Endometrium (tissue), 2 donors: ENCODE results near the gene ATP10B.
"Not testable (repeated sequence)": the region's sequence is repeated elsewhere in the genome, so short reads cannot be mapped to it uniquely, and the experiment has no call there.

Experiments
- FAIRE-seq: peaks from 2 replicates; lab custom pipeline; 2012; peaks lifted over from hg19 to GRCh38; lab: Jason Lieb, UNC
- donor health status: control.
- donor health status: control.

Gene ATP10B

GRCh38 chr5:160757194-160757593, 94.8 kb downstream of the ATP10B start:
- no peak for FAIRE-seq

- FAIRE-seq: no peak
These were observed 100.9 kb downstream of the ATP10B start for GRCh38 chr5:160750938-160751657.

- no peak for FAIRE-seq
These were observed 102.3 kb downstream of the ATP10B start for GRCh38 chr5:160749682-160750081.

- FAIRE-seq: no peak
These were observed 103.0 kb downstream of the ATP10B start for GRCh38 chr5:160749026-160749425.

GRCh38 chr5:160747987-160748386, 104.0 kb downstream of the ATP10B start:
- no peak for FAIRE-seq

- no peak for FAIRE-seq
These were observed 104.5 kb downstream of the ATP10B start for GRCh38 chr5:160747559-160747958.

- FAIRE-seq: no peak
These were observed 107.5 kb downstream of the ATP10B start for GRCh38 chr5:160744268-160745101.

- no peak for FAIRE-seq
These were observed 109.0 kb downstream of the ATP10B start for GRCh38 chr5:160743027-160743426.

GRCh38 chr5:160742446-160742845, 109.6 kb downstream of the ATP10B start:
- FAIRE-seq: no peak

GRCh38 chr5:160727296-160727997, 124.6 kb downstream of the ATP10B start:
- FAIRE-seq: no peak

GRCh38 chr5:160726721-160727120, 125.3 kb downstream of the ATP10B start:
- FAIRE-seq: no peak

GRCh38 chr5:160720822-160721221, 131.2 kb downstream of the ATP10B start:
- no peak for FAIRE-seq

GRCh38 chr5:160715508-160715907, 136.5 kb downstream of the ATP10B start:
- not testable (repeated sequence) for FAIRE-seq

- no peak for FAIRE-seq
These were observed 148.3 kb downstream of the ATP10B start for GRCh38 chr5:160703547-160704189.

- FAIRE-seq: no peak
These were observed 149.1 kb downstream of the ATP10B start for GRCh38 chr5:160702934-160703333.

- FAIRE-seq: no peak
These were observed 149.7 kb downstream of the ATP10B start for GRCh38 chr5:160702311-160702803.

- no peak for FAIRE-seq
These were observed 150.6 kb downstream of the ATP10B start for GRCh38 chr5:160701403-160701802.

- FAIRE-seq: no peak
These were observed 152.7 kb downstream of the ATP10B start for GRCh38 chr5:160699301-160699700.

- no peak for FAIRE-seq
These were observed 154.7 kb downstream of the ATP10B start for GRCh38 chr5:160697281-160697680.

GRCh38 chr5:160694896-160695295, 157.1 kb downstream of the ATP10B start:
- no peak for FAIRE-seq

- FAIRE-seq: no peak
These were observed 158.1 kb downstream of the ATP10B start for GRCh38 chr5:160693831-160694465.

GRCh38 chr5:160692271-160692670, 159.7 kb downstream of the ATP10B start:
- no peak for FAIRE-seq
